ENCODE data around the gene CERK. TPM values are rescaled to one million over a fixed set of nuclear protein-coding genes. Genes with fewer than 3 reads are reported as not detected.

Gene CERK
- total and polyA plus RNA-seq, 9 of the 15 experiments (the other 6 are each of a cell fraction or from before 2014, with no cell fraction given) = 1.1 to 14.9 (median 8.7) TPM

DNA sequence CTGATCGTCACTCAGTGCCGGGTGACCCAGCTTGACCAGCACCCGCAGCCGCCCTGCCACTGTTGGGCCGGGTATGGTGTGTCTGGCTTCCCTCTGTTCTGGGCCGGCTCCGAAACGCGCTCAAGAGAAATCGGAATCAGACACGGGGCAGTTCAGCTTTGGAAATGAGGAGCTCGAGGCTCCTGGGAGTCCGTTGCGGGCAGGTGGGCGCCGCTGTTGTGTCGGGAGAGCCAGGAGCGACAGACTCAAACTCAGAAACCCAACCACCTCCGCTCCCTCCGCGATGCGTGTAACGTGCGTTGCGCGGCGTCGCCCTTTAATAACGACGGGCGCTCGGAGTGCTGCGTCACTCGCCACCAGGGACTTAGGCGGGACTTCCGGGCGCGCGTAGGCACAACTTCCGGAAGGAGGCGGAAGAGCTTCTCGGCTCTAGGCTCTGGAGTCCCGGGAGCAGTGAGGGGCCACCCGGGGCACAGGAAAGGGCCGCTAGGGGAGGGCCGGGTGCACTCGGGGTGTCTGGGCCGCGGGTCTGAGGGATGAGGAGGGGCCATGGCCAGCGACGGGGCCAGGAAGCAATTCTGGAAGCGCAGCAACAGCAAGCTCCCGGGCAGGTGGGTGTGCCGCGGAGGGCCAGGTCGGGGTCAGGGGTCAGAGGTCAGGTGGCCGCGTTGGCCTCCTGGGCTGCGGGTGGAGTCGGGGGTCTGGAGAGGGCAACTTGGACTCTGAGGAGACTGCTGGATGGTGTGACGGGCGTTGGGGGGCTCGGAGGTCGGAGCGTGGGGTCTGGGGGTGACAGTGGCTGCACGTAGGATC lies 24.4 kb upstream of the CERK start, which contains the start of gene TBC1D22A (continued):
- no peak for TF ChIP-seq RFX1 (IDR thresholded peaks at IDR 0.05)
- TF ChIP-seq PTRF (tag; IDR thresholded peaks at IDR 0.05) = no peak
- TF ChIP-seq JUND (IDR thresholded peaks at IDR 0.05; ENCODE audit: borderline replicate concordance, low read depth, low read length) = no peak; the same call in 1 of the 2 replicates
- no peak; the same call in 2 of the 3 replicates for TF ChIP-seq JUND (tag; IDR thresholded peaks at IDR 0.05; ENCODE audit: borderline replicate concordance, low read depth, low read length)
- TF ChIP-seq, protein P1, sequence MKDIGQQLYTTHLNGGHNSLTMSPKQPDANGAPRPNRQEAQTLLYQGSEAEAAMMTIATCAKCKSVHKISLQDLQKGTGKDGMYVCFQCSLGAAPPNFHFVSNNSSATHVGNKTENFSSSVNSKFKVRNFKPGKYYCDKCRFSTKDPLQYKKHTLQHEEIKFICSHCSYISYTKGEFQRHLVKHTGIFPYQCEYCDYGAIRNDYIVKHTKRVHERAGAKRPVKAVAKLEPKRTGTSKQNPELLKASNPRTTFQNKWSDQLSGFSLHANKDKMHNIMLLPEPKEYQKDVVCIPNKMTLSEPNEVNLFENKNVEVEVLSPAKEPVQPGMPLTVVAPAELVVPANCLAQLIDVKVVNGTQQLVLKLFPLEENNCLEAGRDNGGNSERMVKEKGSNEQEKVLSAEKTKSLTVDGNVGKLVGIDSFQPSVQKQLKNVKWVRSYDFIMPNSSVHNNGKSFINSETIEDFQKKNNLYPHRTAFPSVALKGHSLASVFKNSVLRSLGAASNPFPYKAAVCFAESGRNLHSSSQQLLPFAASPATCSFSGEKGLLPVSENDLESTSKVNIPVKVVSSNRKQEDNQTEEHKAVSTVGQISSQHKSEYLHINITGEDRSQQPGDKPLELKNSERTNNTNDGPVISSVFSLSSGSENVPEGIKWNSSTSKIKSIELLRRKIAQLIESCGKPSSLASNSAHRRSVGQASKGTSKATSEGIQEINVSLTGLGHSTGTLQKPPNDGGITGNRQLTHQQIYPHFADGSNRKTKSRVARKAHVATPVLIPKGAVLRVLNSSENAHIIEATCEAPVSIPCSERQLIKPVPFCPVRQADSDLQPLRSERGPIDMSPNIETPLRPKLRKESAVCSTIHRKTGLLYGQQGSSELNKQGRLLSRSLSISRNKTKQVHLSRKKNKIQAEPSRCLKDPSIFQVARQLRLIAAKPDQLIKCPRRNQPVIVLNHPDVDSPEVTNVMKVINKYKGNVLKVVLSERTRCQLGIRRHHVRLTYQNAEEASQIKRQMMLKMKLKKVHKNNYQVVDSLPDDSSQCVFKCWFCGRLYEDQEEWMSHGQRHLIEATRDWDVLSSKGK (CRISPR knock-in tag; IDR thresholded peaks at IDR 0.05) = no peak
- no peak for TF ChIP-seq ARNT (IDR thresholded peaks at IDR 0.05)
- no peak for TF ChIP-seq IFI16 (CRISPR knock-in tag; IDR thresholded peaks at IDR 0.05)
- peak; percentile 18; the same call in 1 of the 2 replicates for TF ChIP-seq TCF3 (CRISPR knock-in tag; IDR thresholded peaks at IDR 0.05)
- peak; percentile 44; the same call in 1 of the 2 replicates for TF ChIP-seq NR2F6 (CRISPR knock-in tag; IDR thresholded peaks at IDR 0.05)
- no peak for TF ChIP-seq EZH2 (IDR thresholded peaks at IDR 0.05; ENCODE audit: borderline replicate concordance, low read depth, low read length)
- TF ChIP-seq THRAP3 (IDR thresholded peaks at IDR 0.05; ENCODE audit: borderline replicate concordance) = no peak
- TF ChIP-seq, protein P2, sequence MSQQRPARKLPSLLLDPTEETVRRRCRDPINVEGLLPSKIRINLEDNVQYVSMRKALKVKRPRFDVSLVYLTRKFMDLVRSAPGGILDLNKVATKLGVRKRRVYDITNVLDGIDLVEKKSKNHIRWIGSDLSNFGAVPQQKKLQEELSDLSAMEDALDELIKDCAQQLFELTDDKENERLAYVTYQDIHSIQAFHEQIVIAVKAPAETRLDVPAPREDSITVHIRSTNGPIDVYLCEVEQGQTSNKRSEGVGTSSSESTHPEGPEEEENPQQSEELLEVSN (IDR thresholded peaks at IDR 0.05; ENCODE audit: borderline replicate concordance in 1 of 2, extremely low read depth in 1 of 2, insufficient read depth in 1 of 2, insufficient read length in 1 of 2, low read depth in 1 of 2, low read length in 1 of 2, poor library complexity in 1 of 2, severe bottlenecking in 1 of 2) = peak in 1 of 2 experiments; percentile 43
- TF ChIP-seq GATAD2A (IDR thresholded peaks at IDR 0.05) = no peak
- TF ChIP-seq, protein P3, sequence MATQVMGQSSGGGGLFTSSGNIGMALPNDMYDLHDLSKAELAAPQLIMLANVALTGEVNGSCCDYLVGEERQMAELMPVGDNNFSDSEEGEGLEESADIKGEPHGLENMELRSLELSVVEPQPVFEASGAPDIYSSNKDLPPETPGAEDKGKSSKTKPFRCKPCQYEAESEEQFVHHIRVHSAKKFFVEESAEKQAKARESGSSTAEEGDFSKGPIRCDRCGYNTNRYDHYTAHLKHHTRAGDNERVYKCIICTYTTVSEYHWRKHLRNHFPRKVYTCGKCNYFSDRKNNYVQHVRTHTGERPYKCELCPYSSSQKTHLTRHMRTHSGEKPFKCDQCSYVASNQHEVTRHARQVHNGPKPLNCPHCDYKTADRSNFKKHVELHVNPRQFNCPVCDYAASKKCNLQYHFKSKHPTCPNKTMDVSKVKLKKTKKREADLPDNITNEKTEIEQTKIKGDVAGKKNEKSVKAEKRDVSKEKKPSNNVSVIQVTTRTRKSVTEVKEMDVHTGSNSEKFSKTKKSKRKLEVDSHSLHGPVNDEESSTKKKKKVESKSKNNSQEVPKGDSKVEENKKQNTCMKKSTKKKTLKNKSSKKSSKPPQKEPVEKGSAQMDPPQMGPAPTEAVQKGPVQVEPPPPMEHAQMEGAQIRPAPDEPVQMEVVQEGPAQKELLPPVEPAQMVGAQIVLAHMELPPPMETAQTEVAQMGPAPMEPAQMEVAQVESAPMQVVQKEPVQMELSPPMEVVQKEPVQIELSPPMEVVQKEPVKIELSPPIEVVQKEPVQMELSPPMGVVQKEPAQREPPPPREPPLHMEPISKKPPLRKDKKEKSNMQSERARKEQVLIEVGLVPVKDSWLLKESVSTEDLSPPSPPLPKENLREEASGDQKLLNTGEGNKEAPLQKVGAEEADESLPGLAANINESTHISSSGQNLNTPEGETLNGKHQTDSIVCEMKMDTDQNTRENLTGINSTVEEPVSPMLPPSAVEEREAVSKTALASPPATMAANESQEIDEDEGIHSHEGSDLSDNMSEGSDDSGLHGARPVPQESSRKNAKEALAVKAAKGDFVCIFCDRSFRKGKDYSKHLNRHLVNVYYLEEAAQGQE (IDR thresholded peaks at IDR 0.05; ENCODE audit: borderline replicate concordance) = no peak
- TF ChIP-seq, protein P3 (CRISPR knock-in tag; IDR thresholded peaks at IDR 0.05; ENCODE audit: low read depth) = no peak
